PC-9 (cell line): Measurements from ENCODE around the gene KDM4B. TPM values are rescaled to one million over a fixed set of nuclear protein-coding genes. Genes with fewer than 3 reads are reported as not detected.

Experiments
- BruUV-seq: library from RNA; stranded (reverse); fragments of 400-500 nt; replicated peaks from 2 replicates; lab custom pipeline; 2021; lab: Mats Ljungman, UMichigan
- CTCF ChIA-PET: fragments of 300-600 bp; sonication (Branson Sonifier 250); formaldehyde crosslinking; loops from one replicate; lab custom pipeline; 2022; ENCODE audit warnings: antibody characterized with exemption; lab: Charles Lee
- POLR2A ChIA-PET: fragments of 300-600 bp; sonication (Branson Sonifier 250); formaldehyde crosslinking; loops from one replicate; lab custom pipeline; 2022; ENCODE audit warnings: antibody characterized with exemption; ENCODE audit not compliant: unreplicated experiment; lab: Charles Lee
- DNase-seq, 2 experiments: peaks; one replicate each; pipeline versions ENCODE4 v3.0.0 to v3.0.0-alpha.2; 2015 to 2022; ENCODE audit warnings: mixed read lengths in 1 of 2
- H2AFZ ChIP-seq: fragments of 200-600 bp; sonication (generic); 2 replicates; pipeline ENCODE4 v1.8.1; 2017; ENCODE audit warnings: antibody characterized with exemption
- H3F3A ChIP-seq: fragments of 200-600 bp; sonication (generic); 2 replicates; pipeline ENCODE4 v1.8.1; 2017; ENCODE audit warnings: antibody characterized with exemption, mild to moderate bottlenecking, low read depth; ENCODE audit not compliant: insufficient read depth
- H3K27ac ChIP-seq: fragments of 200-600 bp; sonication (generic); 2 replicates; pipeline ENCODE4 v1.6.1; 2016; ENCODE audit warnings: mixed run types
- H3K27me3 ChIP-seq: fragments of 200-600 bp; sonication (generic); 2 replicates; pipeline ENCODE4 v1.6.1; 2016; ENCODE audit warnings: low read depth, mixed run types; ENCODE audit not compliant: insufficient read depth
- H3K36me3 ChIP-seq: fragments of 200-600 bp; sonication (generic); 2 replicates; pipeline ENCODE4 v1.6.1; 2016; ENCODE audit warnings: low read depth, mixed run types
- H3K4me1 ChIP-seq: fragments of 200-600 bp; sonication (generic); replicated peaks from 2 replicates; pipeline ENCODE4 v1.6.1; 2016; ENCODE audit warnings: mixed run types; ENCODE audit not compliant: insufficient read depth
- H3K4me2 ChIP-seq: fragments of 200-600 bp; sonication (generic); 2 replicates; pipeline ENCODE4 v1.6.1; 2017; ENCODE audit warnings: mixed run types
- H3K4me3 ChIP-seq: fragments of 200-600 bp; sonication (generic); 2 replicates; pipeline ENCODE4 v1.6.1; 2016; ENCODE audit warnings: mixed run types
- H3K79me2 ChIP-seq: fragments of 200-600 bp; sonication (generic); 2 replicates; pipeline ENCODE4 v1.6.1; 2017; ENCODE audit warnings: low read depth, mixed run types
- H3K9me2 ChIP-seq: fragments of 200-600 bp; sonication (generic); 2 replicates; pipeline ENCODE4 v1.8.1; 2017; ENCODE audit warnings: mild to moderate bottlenecking; ENCODE audit not compliant: insufficient read depth
- H3K9me3 ChIP-seq: fragments of 200-600 bp; sonication (generic); 2 replicates; pipeline ENCODE4 v1.8.1; 2016; ENCODE audit warnings: low read depth; ENCODE audit not compliant: insufficient read depth
- H4K20me1 ChIP-seq: fragments of 200-600 bp; sonication (generic); 2 replicates; pipeline ENCODE4 v1.8.1; 2017; ENCODE audit not compliant: insufficient read depth
- CTCF ChIP-seq: fragments of 200-600 bp; sonication (generic); conservative IDR thresholded peaks from 2 replicates; pipeline ENCODE4 v1.6.1; 2017; ENCODE audit warnings: mixed run types, antibody characterized with exemption, mild to moderate bottlenecking, moderate library complexity
- EZH2 ChIP-seq: fragments of 200-600 bp; sonication (generic); IDR thresholded peaks from 2 replicates; pipeline ENCODE4 v1.8.0; 2017; ENCODE audit warnings: antibody characterized with exemption, low read depth
- intact Hi-C: fragments of 100-400 bp; cut with micrococcal nuclease; formaldehyde crosslinking; loops from one replicate; pipeline ENCODE4 v1.10.0; 2022; ENCODE audit not compliant: unreplicated experiment
- total RNA-seq: library from RNA; stranded (reverse); gene quantifications from 2 replicates; pipeline ENCODE4 v1.2.3, GENCODE V29; 2021

KDM4B gene
- total RNA-seq, 1 experiment from 2014 or later = 19.5 TPM

- H3K79me2 ChIP-seq = no peaks in the 10 kb centered on the region
- H3K4me2 ChIP-seq = no peak overlapping the region
- peaks cover 19% of the 10 kb centered on the region for H3F3A ChIP-seq
- no peak for TF ChIP-seq EZH2
- no peak for TF ChIP-seq CTCF
- POLR2A ChIA-PET = no interaction called here
- H3K9me2 ChIP-seq = no peaks in the 10 kb centered on the region
- DNase-seq = no peak
- no peaks in the 10 kb centered on the region; the same call in 1 of the 2 replicates for H4K20me1 ChIP-seq
- H3K27me3 ChIP-seq = no peaks in the 10 kb centered on the region
- no peak overlapping the region for H2AFZ ChIP-seq
- no TSS peak for BruUV-seq
- H3K27ac ChIP-seq = no peak overlapping the region
- no peaks in the 10 kb centered on the region for H3K9me3 ChIP-seq
- H3K4me3 ChIP-seq = no peak overlapping the region
- H3K36me3 ChIP-seq = no peaks in the 10 kb centered on the region
- H3K4me1 ChIP-seq = peaks cover 36% of the 10 kb centered on the region
- CTCF ChIA-PET = no interaction called here
- intact Hi-C loops = loop anchor here (2.0 to 5.0 kb wide), 2 partner anchors 123 to 523 kb away; no protein-coding TSS in a partner anchor
Measured at GRCh38 chr19:5049561-5049960, 80.6 kb downstream of the KDM4B start.

- no peak for DNase-seq
- no peak overlapping the region for H3K4me3 ChIP-seq
- H3K27ac ChIP-seq = no peak overlapping the region
- H3K36me3 ChIP-seq = no peaks in the 10 kb centered on the region
- intact Hi-C loops = no loop called here
- H2AFZ ChIP-seq = no peak overlapping the region
- H4K20me1 ChIP-seq = no peaks in the 10 kb centered on the region; the same call in 1 of the 2 replicates
- POLR2A ChIA-PET = no interaction called here
- no peak overlapping the region for H3K4me2 ChIP-seq
- no peaks in the 10 kb centered on the region for H3K9me2 ChIP-seq
- H3K4me1 ChIP-seq = peaks cover 36% of the 10 kb centered on the region
- H3K27me3 ChIP-seq = no peaks in the 10 kb centered on the region
- H3K79me2 ChIP-seq = no peaks in the 10 kb centered on the region
- H3K9me3 ChIP-seq = no peaks in the 10 kb centered on the region
- no TSS peak for BruUV-seq
- CTCF ChIA-PET = no interaction called here
- peaks cover 19% of the 10 kb centered on the region for H3F3A ChIP-seq
- TF ChIP-seq EZH2 (no peak), CTCF (no peak)
Measured at GRCh38 chr19:5050067-5050656, 81.2 kb downstream of the KDM4B start.

- H3K27ac ChIP-seq = no peak overlapping the region
- no peaks in the 10 kb centered on the region for H3K79me2 ChIP-seq
- intact Hi-C loops = no loop called here
- H3K9me2 ChIP-seq = no peaks in the 10 kb centered on the region
- BruUV-seq = no TSS peak
- no peaks in the 10 kb centered on the region for H3K27me3 ChIP-seq
- H3F3A ChIP-seq = peaks cover 15% of the 10 kb centered on the region
- no peak overlapping the region for H2AFZ ChIP-seq
- H3K9me3 ChIP-seq = no peaks in the 10 kb centered on the region
- TF ChIP-seq EZH2 = no peak
- TF ChIP-seq CTCF = no peak
- no peak overlapping the region for H3K4me2 ChIP-seq
- no peak for DNase-seq
- ChIA-PET POLR2A (interaction anchor here (0.7 kb wide), 1 partner anchor 526 kb away, joined by 3 read pairs; no protein-coding TSS in a partner anchor), CTCF (no interaction called here)
- no peaks in the 10 kb centered on the region for H3K36me3 ChIP-seq
- H4K20me1 ChIP-seq = no peaks in the 10 kb centered on the region; the same call in 1 of the 2 replicates
- no peak overlapping the region for H3K4me3 ChIP-seq
- peaks cover 28% of the 10 kb centered on the region for H3K4me1 ChIP-seq
Measured at GRCh38 chr19:5050905-5051304, 82.0 kb downstream of the KDM4B start.
